Mucosa of stomach (tissue), 1 donor: Measurements from ENCODE around the gene SCFD2.

Source experiments
- H3K27me3 ChIP-seq: one replicate; pipeline ENCODE4 v1.7.0; 2013; ENCODE audit warnings: mild to moderate bottlenecking, low read length; ENCODE audit not compliant: control insufficient read depth, insufficient read depth
- H3K36me3 ChIP-seq: one replicate; pipeline ENCODE4 v1.7.0; 2013; ENCODE audit warnings: low read length; ENCODE audit not compliant: control insufficient read depth, insufficient read depth
- H3K4me1 ChIP-seq: one replicate; pipeline ENCODE4 v1.7.0; 2013; ENCODE audit warnings: mild to moderate bottlenecking, low read length; ENCODE audit not compliant: control insufficient read depth, insufficient read depth
- H3K4me3 ChIP-seq: one replicate; pipeline ENCODE4 v1.7.0; 2013; ENCODE audit warnings: low read length
- H3K9ac ChIP-seq: one replicate; pipeline ENCODE4 v1.7.0; 2013; ENCODE audit warnings: mild to moderate bottlenecking, low read length, moderate library complexity
- H3K9me3 ChIP-seq: one replicate; pipeline ENCODE4 v1.7.0; 2013; ENCODE audit warnings: mild to moderate bottlenecking, low read length, moderate library complexity; ENCODE audit not compliant: control insufficient read depth
- donor health status: Pancreatic carcinoma.

SCFD2 gene

DNA sequence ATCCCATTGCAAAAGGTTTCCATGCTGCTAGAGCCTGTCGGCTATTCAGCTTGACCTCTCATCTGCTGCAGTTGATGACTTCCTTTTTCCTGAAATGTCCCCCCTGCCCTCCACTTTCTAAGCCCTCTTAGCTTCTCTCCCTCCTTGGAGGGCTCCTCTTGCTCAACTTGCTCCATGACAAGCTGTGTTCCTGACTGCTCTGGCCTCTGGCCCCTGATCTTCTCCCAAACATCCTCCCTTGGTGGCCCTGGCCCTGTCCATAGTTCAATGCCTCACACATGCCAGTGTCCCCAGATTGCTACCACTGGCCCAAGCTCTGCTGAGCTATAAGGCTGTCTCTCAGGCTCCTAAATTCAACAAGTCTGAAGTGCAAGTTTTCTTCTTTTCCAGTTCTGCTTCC lies 474.1 kb downstream of the SCFD2 start:
- Histone ChIP-seq H3K27me3 (no peaks in the 10 kb centered on the region), H3K4me3 (no peak overlapping the region), H3K9ac (no peak overlapping the region), H3K9me3 (no peaks in the 10 kb centered on the region), H3K36me3 (no peaks in the 10 kb centered on the region), H3K4me1 (no peaks in the 10 kb centered on the region)

DNA sequence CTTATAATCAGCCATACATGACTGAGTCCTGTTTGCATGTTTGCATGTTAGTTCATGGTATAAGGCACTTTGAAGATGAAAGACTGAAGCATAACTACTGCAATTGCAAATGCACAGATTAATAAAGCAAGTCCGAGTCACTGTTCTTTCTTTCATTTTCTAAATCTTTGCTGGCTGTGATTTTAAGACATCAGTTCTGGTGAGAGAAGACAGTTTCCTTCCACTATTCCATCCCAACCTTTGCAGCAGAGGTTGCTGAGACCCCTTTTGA lies 475.4 kb downstream of the SCFD2 start:
- no peaks in the 10 kb centered on the region for H3K27me3 ChIP-seq

GRCh38 chr4:52889778-52890520 lies 475.9 kb downstream of the SCFD2 start:
- Histone ChIP-seq H3K9me3 (no peaks in the 10 kb centered on the region), H3K36me3 (no peaks in the 10 kb centered on the region), H3K27me3 (no peaks in the 10 kb centered on the region), H3K9ac (no peak overlapping the region), H3K4me1 (no peaks in the 10 kb centered on the region), H3K4me3 (no peak overlapping the region)

More for the DNA sequence above, 475.4 kb downstream of the SCFD2 start:
- Histone ChIP-seq H3K9me3 (no peaks in the 10 kb centered on the region), H3K9ac (no peak overlapping the region), H3K4me1 (no peaks in the 10 kb centered on the region), H3K4me3 (no peak overlapping the region), H3K36me3 (no peaks in the 10 kb centered on the region)

- Histone ChIP-seq H3K9ac (no peak overlapping the region), H3K36me3 (no peaks in the 10 kb centered on the region), H3K4me1 (no peaks in the 10 kb centered on the region)
Measured at GRCh38 chr4:52889354-52889753, 476.5 kb downstream of the SCFD2 start.

GRCh38 chr4:52884994-52885393 lies 480.9 kb downstream of the SCFD2 start:
- Histone ChIP-seq H3K4me1 (no peaks in the 10 kb centered on the region), H3K4me3 (no peak overlapping the region), H3K9me3 (no peaks in the 10 kb centered on the region), H3K36me3 (no peaks in the 10 kb centered on the region), H3K9ac (no peak overlapping the region), H3K27me3 (no peaks in the 10 kb centered on the region)

More at GRCh38 chr4:52889354-52889753, 476.5 kb downstream of the SCFD2 start:
- no peaks in the 10 kb centered on the region for H3K27me3 ChIP-seq
- no peaks in the 10 kb centered on the region for H3K9me3 ChIP-seq
- no peak overlapping the region for H3K4me3 ChIP-seq

- Histone ChIP-seq H3K36me3 (no peaks in the 10 kb centered on the region), H3K9ac (no peak overlapping the region), H3K4me3 (no peak overlapping the region), H3K27me3 (no peaks in the 10 kb centered on the region), H3K4me1 (no peaks in the 10 kb centered on the region), H3K9me3 (no peaks in the 10 kb centered on the region)
Measured at GRCh38 chr4:52883707-52884669, 481.9 kb downstream of the SCFD2 start.

DNA sequence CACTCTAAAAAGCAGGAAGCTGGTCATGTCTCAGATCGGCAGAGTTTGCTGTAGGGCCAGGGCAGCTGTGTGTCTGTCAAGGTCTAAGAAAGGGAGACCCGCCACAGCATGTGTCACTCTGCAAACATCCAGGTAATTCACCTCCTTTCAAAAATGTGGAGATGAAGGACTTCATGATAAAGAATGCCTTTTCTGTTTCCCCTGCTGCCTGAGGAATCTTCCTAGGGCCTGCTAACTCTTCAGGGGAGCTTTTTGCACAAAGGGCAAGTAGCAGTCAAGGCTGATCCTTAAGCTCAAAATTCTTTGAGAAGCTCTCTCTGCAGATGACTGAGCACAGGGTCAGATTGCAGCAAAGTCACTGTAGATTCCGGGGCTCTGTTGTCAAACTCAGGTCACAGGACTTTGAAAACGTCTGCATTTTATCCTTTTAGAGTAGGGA lies 482.7 kb downstream of the SCFD2 start:
- Histone ChIP-seq H3K4me1 (no peaks in the 10 kb centered on the region), H3K27me3 (no peaks in the 10 kb centered on the region), H3K9me3 (no peaks in the 10 kb centered on the region), H3K4me3 (no peak overlapping the region), H3K36me3 (no peaks in the 10 kb centered on the region), H3K9ac (no peak overlapping the region)

DNA sequence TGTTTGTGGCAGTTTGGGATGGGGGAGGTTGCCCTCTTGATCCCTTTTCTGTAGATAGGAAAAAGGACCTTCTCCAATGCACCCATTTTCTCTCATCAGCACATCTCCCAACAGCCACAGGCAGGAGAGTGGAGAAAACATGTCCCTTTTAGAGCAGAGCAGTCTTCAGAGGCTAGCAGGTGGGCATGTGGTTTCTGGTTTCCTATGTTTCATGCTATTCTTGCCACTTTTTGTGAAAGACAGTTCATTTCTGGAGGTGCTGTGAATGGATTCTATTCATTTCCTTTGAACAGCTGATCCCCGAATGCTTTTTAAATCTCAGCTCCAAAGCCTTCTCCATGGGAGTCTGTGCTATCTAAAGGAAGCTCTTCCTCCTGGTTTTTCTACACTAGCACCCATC lies 484.9 kb downstream of the SCFD2 start:
- no peaks in the 10 kb centered on the region for H3K4me1 ChIP-seq
- no peaks in the 10 kb centered on the region for H3K9me3 ChIP-seq
- H3K36me3 ChIP-seq: no peaks in the 10 kb centered on the region
- H3K27me3 ChIP-seq: no peaks in the 10 kb centered on the region
- H3K4me3 ChIP-seq: no peak overlapping the region
- H3K9ac ChIP-seq: no peak overlapping the region

- Histone ChIP-seq H3K27me3 (no peaks in the 10 kb centered on the region), H3K36me3 (no peaks in the 10 kb centered on the region), H3K4me3 (no peak overlapping the region), H3K4me1 (no peaks in the 10 kb centered on the region), H3K9me3 (no peaks in the 10 kb centered on the region), H3K9ac (no peak overlapping the region)
Measured at GRCh38 chr4:52879471-52879870, 486.4 kb downstream of the SCFD2 start.

DNA sequence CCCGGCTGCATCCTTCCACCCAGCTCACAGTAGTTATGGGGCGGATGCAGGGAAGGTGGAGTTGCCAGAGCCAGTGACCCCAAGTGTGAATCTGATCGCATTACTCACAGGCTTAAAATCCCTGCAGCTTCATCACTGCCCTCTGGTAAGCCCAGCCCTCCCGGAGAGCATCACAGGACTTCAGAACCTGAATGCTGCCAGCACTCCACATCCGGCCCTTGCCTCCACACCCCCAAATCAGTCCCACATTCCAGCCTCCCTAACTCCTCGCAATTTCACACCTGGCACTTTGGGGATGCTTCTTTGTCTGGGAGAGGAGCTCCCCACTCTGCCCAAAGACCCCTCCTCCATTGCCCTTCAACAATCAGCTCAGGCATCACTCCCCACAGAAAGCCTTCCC lies 488.2 kb downstream of the SCFD2 start:
- Histone ChIP-seq H3K4me3 (no peak overlapping the region), H3K27me3 (no peaks in the 10 kb centered on the region), H3K9me3 (no peaks in the 10 kb centered on the region), H3K9ac (no peak overlapping the region), H3K36me3 (no peaks in the 10 kb centered on the region), H3K4me1 (peaks cover 8% of the 10 kb centered on the region)

DNA sequence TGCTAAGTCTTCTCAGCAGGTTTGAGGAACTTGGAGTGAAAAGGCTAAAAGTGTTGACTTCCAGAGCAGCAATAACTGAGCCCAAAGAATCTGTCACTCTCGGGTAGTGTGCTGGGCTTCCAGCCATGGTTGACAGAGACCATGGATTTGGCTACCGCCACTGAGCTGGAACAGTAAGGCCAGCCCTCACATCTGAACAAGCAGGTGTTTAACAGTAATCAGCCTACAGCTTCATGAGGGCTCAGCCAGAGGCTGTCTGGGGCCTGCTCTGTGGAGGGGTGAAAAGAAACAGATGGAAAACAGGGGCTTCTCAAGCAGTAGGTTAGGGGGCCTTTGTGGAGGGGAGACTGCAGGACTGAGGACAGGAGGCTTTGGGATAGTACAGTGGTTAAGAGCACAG lies 488.8 kb downstream of the SCFD2 start:
- Histone ChIP-seq H3K9ac (no peak overlapping the region), H3K9me3 (no peaks in the 10 kb centered on the region), H3K4me1 (peaks cover 8% of the 10 kb centered on the region)

GRCh38 chr4:52876069-52876468 lies 489.8 kb downstream of the SCFD2 start:
- Histone ChIP-seq H3K9me3 (no peaks in the 10 kb centered on the region), H3K4me3 (no peak overlapping the region), H3K9ac (no peak overlapping the region), H3K36me3 (no peaks in the 10 kb centered on the region), H3K27me3 (no peaks in the 10 kb centered on the region), H3K4me1 (peaks cover 8% of the 10 kb centered on the region)

More for the DNA sequence above, 488.8 kb downstream of the SCFD2 start:
- H3K36me3 ChIP-seq: no peaks in the 10 kb centered on the region
- H3K27me3 ChIP-seq: no peaks in the 10 kb centered on the region
- H3K4me3 ChIP-seq: no peak overlapping the region
